Central memory CD8-positive, alpha-beta T cell (primary cell): Measurements from ENCODE around the gene ANXA6.
A peak's percentile ranks its signal among the peaks of the same experiment; 100 is the strongest.
"Not testable (repeated sequence)": the region's sequence is repeated elsewhere in the genome, so short reads cannot be mapped to it uniquely, and the experiment has no call there.

Experiments
- ATAC-seq: fragments of 150-1000 bp; cut with Tn5 transposase; replicated peaks from 2 replicates; pipeline ENCODE4 v1.10.0; 2022; ENCODE audit warnings: mild to moderate bottlenecking, moderate FRiP score, moderate number of reproducible peaks; ENCODE audit not compliant: poor library complexity, severe bottlenecking; ENCODE audit errors: extremely low read depth
- DNase-seq, 2 donors: peaks; one replicate each; pipeline ENCODE4 v3.0.0; 2021; ENCODE audit warnings: low spot score in 2 of 2
- H3K27ac Mint-ChIP-seq: one replicate; pipeline ENCODE4 v1.8.0; 2022; ENCODE audit warnings: low read depth, mild to moderate bottlenecking, moderate library complexity, mixed read lengths
- H3K27me3 Mint-ChIP-seq: one replicate; pipeline ENCODE4 v1.8.0; 2022; ENCODE audit warnings: mixed read lengths
- H3K36me3 Mint-ChIP-seq: one replicate; pipeline ENCODE4 v1.8.0; 2022; ENCODE audit warnings: mild to moderate bottlenecking, moderate library complexity, mixed read lengths; ENCODE audit not compliant: insufficient read depth
- H3K4me1 Mint-ChIP-seq: one replicate; pipeline ENCODE4 v1.8.0; 2022; ENCODE audit warnings: mixed read lengths
- H3K4me3 Mint-ChIP-seq: one replicate; pipeline ENCODE4 v1.8.0; 2022; ENCODE audit warnings: mild to moderate bottlenecking, moderate library complexity, mixed read lengths
- H3K9me3 Mint-ChIP-seq: one replicate; pipeline ENCODE4 v1.8.0; 2022; ENCODE audit warnings: mixed read lengths

The ANXA6 gene

DNA sequence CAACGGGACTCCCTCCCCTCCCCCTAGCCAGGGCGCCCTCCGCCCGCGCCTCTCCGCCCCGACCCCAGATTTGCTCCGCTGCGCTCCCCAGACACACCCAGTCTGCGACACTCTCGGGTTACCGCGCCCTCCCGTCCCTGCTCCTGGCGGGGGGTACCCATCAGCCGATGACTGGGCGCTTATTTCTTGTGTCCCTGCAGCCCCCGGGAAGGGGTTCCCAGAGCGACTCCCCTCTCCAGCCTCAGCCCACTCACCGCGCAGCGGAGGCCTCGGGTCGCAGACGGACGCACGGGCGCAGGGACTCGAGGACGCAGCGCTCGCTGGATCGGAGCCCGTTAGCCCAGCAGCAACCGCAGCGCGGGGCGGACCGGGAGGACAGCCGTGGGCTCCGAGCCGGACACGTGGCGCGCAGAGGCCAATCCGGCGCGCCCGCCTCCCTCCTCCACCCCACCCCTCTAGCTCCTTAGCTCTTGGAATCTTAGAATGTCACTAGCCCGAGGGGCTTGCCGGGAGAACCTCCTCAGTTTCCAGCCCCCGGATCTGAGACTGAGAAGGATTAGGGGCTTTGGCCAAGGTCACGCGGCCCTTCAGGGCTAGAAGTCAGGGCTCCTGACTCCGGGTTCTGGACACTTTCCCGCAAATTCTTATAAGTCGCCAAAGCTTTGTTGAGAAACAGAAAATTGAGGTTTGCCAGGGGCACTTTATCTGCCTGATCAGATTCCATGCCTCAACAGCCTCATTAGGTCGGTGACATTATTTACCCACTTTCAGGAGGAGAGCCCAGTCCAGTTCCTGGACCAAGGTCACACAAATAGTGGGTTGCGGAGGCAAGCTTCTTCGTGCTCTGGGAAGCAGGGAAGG is at the start of gene ANXA6:
ANXA6 (minus strand) TSS at position 354 of the 861 bp plus-strand sequence. CDS start 9,878 bp downstream, outside the sequence.
- H3K27ac Mint-ChIP-seq, result peak within 1 kb of the TSS; percentile 94
- peaks cover 57% of the 10 kb centered on the region for H3K4me1 Mint-ChIP-seq
- no peaks in the 10 kb centered on the region for H3K27me3 Mint-ChIP-seq
- no peaks in the 10 kb centered on the region for H3K9me3 Mint-ChIP-seq
- H3K36me3 Mint-ChIP-seq, result peaks cover 19% of the 10 kb centered on the region
- H3K4me3 Mint-ChIP-seq, result peak within 1 kb of the TSS; percentile 95
- ATAC-seq (peak; percentile 73), DNase-seq (peak in 1 of 2 donors; percentile 43)

DNA sequence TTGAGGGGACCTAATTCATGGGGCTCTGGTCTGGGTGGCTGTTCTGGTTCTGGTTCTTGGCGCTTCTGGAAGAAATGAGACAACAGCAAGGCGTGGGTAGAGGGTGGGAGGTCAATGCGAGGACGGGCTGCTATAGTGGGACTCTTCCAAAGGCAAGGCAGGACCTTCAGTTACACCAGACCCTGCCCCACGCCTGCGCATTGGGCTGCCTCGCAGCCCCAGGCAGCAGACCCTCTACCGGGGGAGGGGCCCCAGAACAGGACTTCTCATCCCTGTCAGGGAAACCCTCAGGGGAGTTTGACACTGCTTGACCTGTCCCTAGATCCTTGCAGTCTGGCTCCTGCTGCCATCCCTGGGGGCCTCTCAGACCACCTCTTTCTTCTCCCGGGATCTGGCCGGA is 47.8 kb upstream of the ANXA6 start:
- peaks cover 34% of the 10 kb centered on the region for H3K4me1 Mint-ChIP-seq
- no peak overlapping the region for H3K4me3 Mint-ChIP-seq
- peak overlapping the region; percentile 46 for H3K27ac Mint-ChIP-seq
- no peaks in the 10 kb centered on the region for H3K9me3 Mint-ChIP-seq
- peaks cover 13% of the 10 kb centered on the region for H3K36me3 Mint-ChIP-seq
- ATAC-seq (no peak), DNase-seq (no peak)
- no peaks in the 10 kb centered on the region for H3K27me3 Mint-ChIP-seq

DNA sequence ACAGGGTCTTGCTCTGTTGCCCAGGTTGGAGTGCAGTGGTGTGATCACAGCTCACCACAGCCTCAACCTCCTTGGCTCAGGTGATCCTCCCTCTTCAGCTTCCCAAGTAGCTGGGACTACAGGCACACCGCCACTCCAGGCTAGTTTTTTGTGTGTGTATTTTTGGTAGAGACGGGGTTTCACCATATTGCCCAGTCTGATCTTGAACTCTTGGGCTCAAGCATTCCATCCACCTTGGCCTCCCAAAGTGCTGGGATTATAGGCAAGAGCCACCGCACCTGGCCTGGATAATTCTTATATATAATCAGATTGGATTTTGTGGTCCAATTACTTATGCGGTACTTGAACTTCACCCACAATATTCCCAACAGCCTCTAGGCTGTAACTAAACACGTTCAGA is 46.5 kb upstream of the ANXA6 start:
- peaks cover 40% of the 10 kb centered on the region for H3K4me1 Mint-ChIP-seq
- DNase-seq, result no peak
- no peak overlapping the region for H3K27ac Mint-ChIP-seq
- no peaks in the 10 kb centered on the region for H3K9me3 Mint-ChIP-seq
- H3K4me3 Mint-ChIP-seq, result no peak overlapping the region
- peaks cover 17% of the 10 kb centered on the region for H3K36me3 Mint-ChIP-seq
- no peaks in the 10 kb centered on the region for H3K27me3 Mint-ChIP-seq
- no peak for ATAC-seq

DNA sequence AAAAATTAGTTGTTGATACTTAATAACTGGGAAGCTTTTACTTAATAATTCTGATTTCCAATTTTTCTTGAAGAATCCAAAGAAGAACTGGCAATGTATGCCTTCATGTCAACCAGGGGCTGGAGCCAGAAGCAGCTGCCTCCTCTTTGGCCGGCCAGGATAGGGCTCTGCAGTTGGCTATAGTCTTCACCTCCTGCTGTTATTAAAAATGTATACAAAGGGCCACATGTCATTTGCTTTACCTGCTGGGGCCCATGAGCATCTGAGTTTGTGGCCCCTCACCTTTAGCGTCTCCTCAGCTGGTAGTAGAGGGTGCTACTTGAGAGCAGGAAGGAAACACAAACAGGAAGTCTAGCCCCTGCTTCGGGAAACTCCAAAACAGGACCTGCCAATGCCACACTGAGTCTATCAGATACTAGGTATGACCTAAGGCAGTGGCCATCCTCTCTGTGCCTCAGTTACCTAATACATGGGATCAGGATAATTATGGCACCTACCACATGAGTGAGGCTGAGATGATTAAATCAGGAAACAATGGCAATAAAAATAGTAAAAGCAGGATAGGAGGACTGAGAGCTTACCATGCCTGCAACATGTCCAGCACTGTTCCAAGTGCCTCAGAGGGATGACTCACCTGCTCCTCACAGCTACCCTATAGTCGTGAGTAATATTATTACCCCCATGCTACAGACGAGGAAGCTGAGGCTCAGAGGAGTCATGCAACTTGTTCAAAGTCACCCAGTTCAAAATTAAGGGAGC is 45.0 kb upstream of the ANXA6 start:
- H3K36me3 Mint-ChIP-seq, result peaks cover 24% of the 10 kb centered on the region
- peak overlapping the region; percentile 74 for H3K27ac Mint-ChIP-seq
- peak in 1 of 2 donors; percentile 5 for DNase-seq
- no peaks in the 10 kb centered on the region for H3K9me3 Mint-ChIP-seq
- peaks cover 36% of the 10 kb centered on the region for H3K4me1 Mint-ChIP-seq
- no peaks in the 10 kb centered on the region for H3K27me3 Mint-ChIP-seq
- peak; percentile 85 for ATAC-seq
- peak overlapping the region; percentile 48 for H3K4me3 Mint-ChIP-seq

DNA sequence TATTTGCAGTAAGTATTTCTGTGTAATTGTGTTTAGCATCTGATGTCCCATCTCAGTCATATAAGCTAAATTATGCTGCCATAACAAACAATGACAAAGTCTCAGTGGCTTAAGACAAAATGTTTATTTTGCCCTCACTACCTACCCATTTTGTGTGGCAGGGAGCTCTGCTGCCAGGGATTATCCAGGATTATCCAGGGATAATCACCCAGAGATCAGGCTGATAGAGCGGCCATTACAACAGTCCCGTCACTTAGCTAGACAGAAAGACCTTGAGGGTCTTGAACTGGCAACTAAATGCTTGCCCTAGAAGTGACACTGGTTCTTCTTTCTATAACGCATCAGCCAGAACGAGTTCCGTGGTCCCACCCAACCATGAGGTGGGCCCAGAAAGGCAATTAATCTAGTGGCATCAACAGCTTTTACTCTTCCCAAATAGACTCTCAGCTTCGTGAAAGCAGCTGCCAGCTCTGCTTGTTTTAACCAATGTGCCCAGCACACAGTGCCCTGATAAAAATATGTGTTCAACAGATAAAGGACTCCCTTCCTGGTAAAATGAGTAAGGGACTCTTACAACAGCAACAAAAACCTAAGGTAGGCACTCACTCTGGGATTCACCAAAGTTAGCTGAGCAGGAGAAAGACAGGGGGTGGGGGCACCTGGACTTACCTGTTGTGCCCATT is 43.5 kb upstream of the ANXA6 start:
- H3K4me1 Mint-ChIP-seq, result peaks cover 43% of the 10 kb centered on the region

DNA sequence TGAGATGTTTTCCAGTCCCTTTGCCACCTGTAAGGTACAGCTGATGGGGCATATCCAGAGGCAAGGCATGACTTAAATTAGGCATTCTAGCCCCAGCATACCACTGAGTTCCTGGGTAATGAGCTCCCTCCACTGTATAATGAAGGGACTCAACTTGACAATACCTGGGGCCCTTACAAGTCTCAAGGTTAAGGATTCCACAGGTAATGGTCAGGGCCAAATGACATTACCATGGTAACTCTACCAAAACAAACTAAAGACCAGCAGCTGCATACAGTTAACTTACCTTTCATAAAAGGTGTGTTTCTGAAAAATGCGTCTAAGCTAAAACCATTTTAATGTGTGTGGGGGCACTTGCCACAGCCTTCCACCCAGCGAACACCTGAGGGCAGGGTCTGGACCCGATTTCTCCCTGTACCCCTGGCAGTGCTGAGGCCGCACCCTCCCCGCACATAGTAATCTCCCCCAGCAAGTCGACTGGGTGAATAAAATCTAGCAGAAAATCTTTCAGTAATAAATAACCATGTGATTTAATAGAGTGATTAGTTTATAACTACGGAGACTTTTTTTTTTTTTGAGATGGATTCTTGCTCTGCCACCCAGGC is 42.1 kb upstream of the ANXA6 start:
- no peak overlapping the region for H3K4me3 Mint-ChIP-seq
- peaks cover 44% of the 10 kb centered on the region for H3K4me1 Mint-ChIP-seq
- no peaks in the 10 kb centered on the region for H3K9me3 Mint-ChIP-seq
- no peak for ATAC-seq
- no peak for DNase-seq
- H3K27me3 Mint-ChIP-seq, result no peaks in the 10 kb centered on the region
- H3K27ac Mint-ChIP-seq, result peak overlapping the region; percentile 29
- peaks cover 37% of the 10 kb centered on the region for H3K36me3 Mint-ChIP-seq

More for the DNA sequence above, 43.5 kb upstream of the ANXA6 start:
- ATAC-seq (no peak), DNase-seq (no peak)
- no peaks in the 10 kb centered on the region for H3K27me3 Mint-ChIP-seq
- H3K9me3 Mint-ChIP-seq, result no peaks in the 10 kb centered on the region
- H3K4me3 Mint-ChIP-seq, result no peak overlapping the region
- H3K27ac Mint-ChIP-seq, result peak overlapping the region; percentile 74
- peaks cover 32% of the 10 kb centered on the region for H3K36me3 Mint-ChIP-seq

DNA sequence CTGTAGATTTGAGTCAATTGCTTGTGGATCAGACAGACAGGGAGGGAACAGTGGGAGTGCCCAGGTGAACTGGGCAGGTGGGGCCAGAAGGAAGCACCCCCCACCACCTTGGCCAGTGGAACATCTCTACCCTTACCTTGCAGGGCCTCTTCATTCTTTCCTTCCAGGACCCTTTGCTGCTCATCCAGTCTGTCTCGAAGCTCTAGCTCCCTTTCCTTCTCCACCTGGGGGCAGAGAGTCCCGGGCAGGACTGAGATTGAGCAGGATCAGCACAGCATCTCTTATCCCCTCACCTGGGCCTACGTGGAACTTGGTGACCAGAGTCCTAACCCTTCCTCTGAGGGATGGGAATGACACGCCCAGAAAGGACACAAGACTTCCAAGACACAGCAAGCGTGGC is 41.3 kb upstream of the ANXA6 start:
- ATAC-seq (no peak), DNase-seq (no peak)
- no peaks in the 10 kb centered on the region for H3K9me3 Mint-ChIP-seq
- peak overlapping the region; percentile 68 for H3K27ac Mint-ChIP-seq
- H3K27me3 Mint-ChIP-seq, result no peaks in the 10 kb centered on the region
- H3K36me3 Mint-ChIP-seq, result peaks cover 39% of the 10 kb centered on the region
- peaks cover 44% of the 10 kb centered on the region for H3K4me1 Mint-ChIP-seq
- no peak overlapping the region for H3K4me3 Mint-ChIP-seq

DNA sequence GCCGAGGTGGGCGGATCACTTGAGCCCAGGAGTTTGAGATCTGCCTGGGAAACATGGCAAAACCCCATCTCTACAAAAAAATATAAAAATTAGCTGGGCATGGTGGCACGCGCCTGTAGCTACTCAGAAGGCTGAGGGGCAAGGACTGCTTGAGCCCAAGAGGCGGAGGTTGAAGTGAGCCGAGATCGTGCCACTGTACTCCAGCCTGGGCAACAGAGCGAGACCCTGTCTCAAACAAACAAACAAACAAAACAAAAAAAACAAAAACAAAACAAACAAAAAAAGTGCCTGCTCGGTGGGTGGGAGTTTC is 39.7 kb upstream of the ANXA6 start:
- Mint-ChIP-seq H3K36me3 (peaks cover 39% of the 10 kb centered on the region), H3K27ac (peak overlapping the region; percentile 79), H3K4me1 (peaks cover 45% of the 10 kb centered on the region)
- not testable (repeated sequence) for H3K4me3 Mint-ChIP-seq, DNase-seq, H3K27me3 Mint-ChIP-seq, ATAC-seq, H3K9me3 Mint-ChIP-seq

DNA sequence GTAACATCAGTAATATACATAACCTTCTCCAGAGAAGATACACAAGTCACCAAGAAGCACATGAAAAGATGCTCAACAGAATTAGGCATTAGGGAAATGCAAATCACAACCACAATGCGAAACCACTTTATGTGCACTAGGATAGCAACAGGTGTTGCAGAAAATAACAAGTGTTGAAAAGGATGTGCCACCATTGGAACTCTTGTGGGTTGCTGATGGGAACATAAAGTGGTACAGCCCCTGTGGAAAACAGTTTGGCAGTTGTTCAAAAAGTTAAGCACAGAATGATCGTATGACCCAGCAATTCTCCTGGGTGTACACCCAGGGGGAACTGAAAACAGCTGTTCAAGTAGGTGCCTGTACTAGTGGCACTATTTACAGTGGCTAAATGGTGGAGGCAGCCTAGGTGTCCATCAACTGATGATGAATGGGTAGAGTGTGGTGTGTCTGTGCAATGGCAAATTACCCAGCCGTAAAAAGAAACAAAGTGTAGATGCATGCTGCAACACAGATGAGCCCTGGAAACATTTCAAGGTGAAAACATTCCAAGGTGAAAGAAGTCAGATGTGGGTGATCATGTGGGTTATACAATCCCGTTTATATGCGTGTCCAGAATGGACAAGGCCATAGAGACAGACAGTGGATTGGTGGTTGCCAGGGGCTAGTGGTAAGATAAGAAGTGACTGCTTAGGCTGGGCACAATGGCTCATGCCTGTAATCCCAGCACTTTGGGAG is 39.1 kb upstream of the ANXA6 start:
- DNase-seq (no peak), ATAC-seq (no peak)
- Mint-ChIP-seq H3K36me3 (peaks cover 41% of the 10 kb centered on the region), H3K27ac (peak overlapping the region; percentile 79), H3K27me3 (no peaks in the 10 kb centered on the region), H3K9me3 (no peaks in the 10 kb centered on the region), H3K4me3 (no peak overlapping the region), H3K4me1 (peaks cover 46% of the 10 kb centered on the region)

DNA sequence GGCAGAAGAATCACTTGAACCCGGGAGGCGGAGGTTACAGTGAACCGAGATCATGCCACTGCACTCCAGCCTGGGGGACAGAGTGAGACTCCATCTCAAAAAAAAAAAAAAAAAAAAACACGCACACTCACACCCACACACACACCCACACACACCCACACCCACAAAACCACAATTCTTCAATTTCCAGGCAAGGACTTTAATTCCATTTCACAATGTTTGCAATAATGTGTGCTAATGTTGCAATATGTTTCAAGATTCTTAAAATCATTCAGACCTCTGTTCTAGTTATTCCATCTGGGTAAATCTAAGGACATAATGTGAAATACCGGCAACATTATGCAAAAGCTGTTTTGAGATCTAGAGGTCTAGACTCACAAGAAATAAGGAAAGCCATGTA is 38.0 kb upstream of the ANXA6 start:
- DNase-seq (no peak), ATAC-seq (no peak)
- peaks cover 41% of the 10 kb centered on the region for H3K36me3 Mint-ChIP-seq
- peak overlapping the region; percentile 9 for H3K4me3 Mint-ChIP-seq
- H3K27ac Mint-ChIP-seq, result peak overlapping the region; percentile 79
- no peaks in the 10 kb centered on the region for H3K27me3 Mint-ChIP-seq
- H3K9me3 Mint-ChIP-seq, result no peaks in the 10 kb centered on the region
- H3K4me1 Mint-ChIP-seq, result peaks cover 52% of the 10 kb centered on the region

DNA sequence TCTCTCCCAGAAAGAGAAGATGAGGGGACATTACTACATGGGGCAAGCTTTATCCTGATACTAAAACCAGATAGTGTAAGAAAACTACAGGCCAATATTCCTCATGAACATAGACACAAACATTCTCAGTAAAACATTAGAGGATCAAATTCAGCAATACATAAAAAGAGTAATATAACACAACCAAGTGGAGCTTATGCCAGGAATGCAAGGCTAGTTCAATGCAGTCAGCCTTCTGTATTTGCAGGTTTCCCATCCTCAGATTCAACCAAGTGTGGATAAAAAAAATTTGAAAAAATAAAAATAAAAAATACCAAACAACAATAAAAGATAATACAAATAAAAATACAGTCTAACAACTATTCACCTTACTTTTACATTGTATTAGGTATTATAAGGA is 35.0 kb upstream of the ANXA6 start:
- H3K4me3 Mint-ChIP-seq, result no peak overlapping the region
- DNase-seq, result no peak
- H3K27me3 Mint-ChIP-seq, result no peaks in the 10 kb centered on the region
- peaks cover 58% of the 10 kb centered on the region for H3K4me1 Mint-ChIP-seq
- peaks cover 8% of the 10 kb centered on the region for H3K9me3 Mint-ChIP-seq
- H3K27ac Mint-ChIP-seq, result no peak overlapping the region
- ATAC-seq, result no peak
- peaks cover 45% of the 10 kb centered on the region for H3K36me3 Mint-ChIP-seq

DNA sequence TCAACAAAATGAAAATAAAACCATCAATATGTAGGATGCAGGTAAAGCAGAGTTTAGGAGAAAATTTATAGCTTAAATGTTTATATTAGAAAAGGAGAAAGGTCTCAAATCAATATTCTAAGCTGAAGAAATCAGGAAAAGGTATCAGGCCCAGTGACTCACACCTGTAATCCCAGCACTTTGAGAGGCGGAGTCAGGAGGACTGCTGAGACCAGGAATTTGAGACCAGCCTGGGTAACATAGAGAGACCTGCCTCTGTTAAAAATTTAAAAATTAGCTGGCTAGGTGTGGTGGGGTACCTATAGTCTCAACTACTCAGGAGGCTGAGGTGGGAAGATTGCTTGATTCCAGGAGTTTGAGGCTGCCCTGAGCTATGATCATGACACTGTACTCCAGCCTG is 34.1 kb upstream of the ANXA6 start:
- DNase-seq, result no peak
- no peak overlapping the region for H3K4me3 Mint-ChIP-seq
- peaks cover 8% of the 10 kb centered on the region for H3K9me3 Mint-ChIP-seq
- no peak for ATAC-seq
- peaks cover 44% of the 10 kb centered on the region for H3K36me3 Mint-ChIP-seq
- peaks cover 59% of the 10 kb centered on the region for H3K4me1 Mint-ChIP-seq
- no peaks in the 10 kb centered on the region for H3K27me3 Mint-ChIP-seq
- H3K27ac Mint-ChIP-seq, result peak overlapping the region; percentile 39
